DOHH2 (cell line): ENCODE results near the gene TAAR8.

ENCODE experiments used
- H3F3A ChIP-seq: fragments of 200-600 bp; sonication (generic), shearing (Covaris generic); 2 replicates; pipeline ENCODE4 v1.6.0; 2016; ENCODE audit warnings: antibody characterized with exemption, mild to moderate bottlenecking; ENCODE audit not compliant: control insufficient read depth, insufficient read depth
- H3K27ac ChIP-seq: fragments of 200-600 bp; sonication (generic); 2 replicates; pipeline ENCODE4 v1.5.1; 2014; ENCODE audit warnings: low read depth, mild to moderate bottlenecking, low read length, moderate library complexity
- H3K27me3 ChIP-seq: fragments of 200-600 bp; sonication (generic); 2 replicates; pipeline ENCODE4 v1.6.1; 2014; ENCODE audit warnings: mild to moderate bottlenecking, low read length, mixed read lengths; ENCODE audit not compliant: control insufficient read depth
- H3K36me3 ChIP-seq: fragments of 200-600 bp; sonication (generic); 2 replicates; pipeline ENCODE4 v1.6.1; 2014; ENCODE audit warnings: mild to moderate bottlenecking, low read length, moderate library complexity, mixed read lengths; ENCODE audit not compliant: control insufficient read depth
- H3K4me1 ChIP-seq: fragments of 200-600 bp; sonication (generic); 2 replicates; pipeline ENCODE4 v1.6.1; 2014; ENCODE audit warnings: mild to moderate bottlenecking, low read length, mixed read lengths; ENCODE audit not compliant: control insufficient read depth
- H3K4me2 ChIP-seq: fragments of 200-600 bp; sonication (generic); 2 replicates; pipeline ENCODE4 v1.6.0; 2014; ENCODE audit warnings: mild to moderate bottlenecking, low read length, moderate library complexity
- H3K4me3 ChIP-seq: fragments of 200-600 bp; sonication (generic); 2 replicates; pipeline ENCODE4 v1.5.1; 2014; ENCODE audit warnings: mild to moderate bottlenecking, low read length, mixed read lengths
- H3K79me2 ChIP-seq: fragments of 200-600 bp; sonication (generic); 2 replicates; pipeline ENCODE4 v1.6.1; 2014; ENCODE audit warnings: mild to moderate bottlenecking, low read length, mixed read lengths; ENCODE audit not compliant: control insufficient read depth
- H3K9me2 ChIP-seq: fragments of 200-600 bp; sonication (generic); replicated peaks from 2 replicates; pipeline ENCODE4 v1.6.1; 2014; ENCODE audit warnings: mild to moderate bottlenecking, low read length, mixed read lengths; ENCODE audit not compliant: control insufficient read depth
- H3K9me3 ChIP-seq: fragments of 200-600 bp; sonication (generic); 2 replicates; pipeline ENCODE4 v1.6.1; 2014; ENCODE audit warnings: antibody characterized with exemption, low read length, mixed read lengths; ENCODE audit not compliant: control insufficient read depth, insufficient read depth
- H4K20me1 ChIP-seq: fragments of 200-600 bp; sonication (generic); 2 replicates; pipeline ENCODE4 v1.6.0; 2014; ENCODE audit warnings: low read depth, mild to moderate bottlenecking, antibody characterized with exemption, low read length, moderate library complexity; ENCODE audit not compliant: control insufficient read depth, insufficient read depth
- CTCF ChIP-seq: fragments of 200-600 bp; sonication (generic); IDR thresholded peaks from one replicate; pipeline ENCODE4 v1.5.1; 2014; ENCODE audit warnings: antibody characterized with exemption, mild to moderate bottlenecking, low read depth, low read length; ENCODE audit not compliant: poor library complexity, severe bottlenecking
- EZH2phosphoT487 ChIP-seq: fragments of 200-600 bp; sonication (generic); IDR thresholded peaks from 2 replicates; pipeline ENCODE4 v1.6.1; 2017; ENCODE audit warnings: borderline replicate concordance, mild to moderate bottlenecking, antibody characterized with exemption, low read length, moderate library complexity, mixed read lengths

The TAAR8 gene

GRCh38 chr6:132568611-132569010 lies 16.1 kb downstream of the TAAR8 start:
- no peaks in the 10 kb centered on the region for H3F3A ChIP-seq
- no peaks in the 10 kb centered on the region for H4K20me1 ChIP-seq
- H3K4me3 ChIP-seq = no peak overlapping the region
- H3K79me2 ChIP-seq = no peaks in the 10 kb centered on the region
- H3K27me3 ChIP-seq = no peaks in the 10 kb centered on the region
- H3K4me1 ChIP-seq = no peaks in the 10 kb centered on the region
- H3K36me3 ChIP-seq = no peaks in the 10 kb centered on the region
- no peaks in the 10 kb centered on the region for H3K9me2 ChIP-seq
- no peak overlapping the region for H3K4me2 ChIP-seq
- H3K9me3 ChIP-seq = no peaks in the 10 kb centered on the region
- H3K27ac ChIP-seq = no peak overlapping the region
- no peak for TF ChIP-seq EZH2phosphoT487
- no peak for TF ChIP-seq CTCF

- Histone ChIP-seq H3F3A (no peaks in the 10 kb centered on the region), H3K4me1 (no peaks in the 10 kb centered on the region), H3K36me3 (no peaks in the 10 kb centered on the region), H3K27ac (no peak overlapping the region), H4K20me1 (no peaks in the 10 kb centered on the region), H3K9me3 (no peaks in the 10 kb centered on the region), H3K4me2 (no peak overlapping the region), H3K4me3 (no peak overlapping the region), H3K9me2 (no peaks in the 10 kb centered on the region), H3K79me2 (no peaks in the 10 kb centered on the region), H3K27me3 (no peaks in the 10 kb centered on the region)
- no peak for TF ChIP-seq CTCF
- TF ChIP-seq EZH2phosphoT487 = no peak
Observed at GRCh38 chr6:132569170-132569569, 16.7 kb downstream of the TAAR8 start.

GRCh38 chr6:132570221-132570777 lies 17.8 kb downstream of the TAAR8 start, which contains the start of gene TAAR6:
Gene TAAR6, plus strand, starts transcription at chr6:132570322. Its CDS starts 0 bp downstream, at chr6:132570322.
- Histone ChIP-seq H3K4me3 (no peak within 1 kb of the TSS), H3K27ac (no peak within 1 kb of the TSS), H3K9me3 (no peaks in the 10 kb centered on the region), H4K20me1 (no peaks in the 10 kb centered on the region), H3K9me2 (no peaks in the 10 kb centered on the region), H3K4me2 (no peak within 1 kb of the TSS), H3K4me1 (no peaks in the 10 kb centered on the region), H3K79me2 (no peaks in the 10 kb centered on the region), H3F3A (no peaks in the 10 kb centered on the region), H3K27me3 (no peaks in the 10 kb centered on the region), H3K36me3 (no peaks in the 10 kb centered on the region)
- TF ChIP-seq EZH2phosphoT487 (no peak), CTCF (no peak)
